GM18526 (cell line): ENCODE measurements around the gene STK10.

ENCODE experiments used
- POLR2A ChIP-seq: IDR thresholded peaks from 3 replicates; pipeline ENCODE4 v1.6.1; 2011; ENCODE audit not compliant: insufficient read length; ENCODE audit errors: extremely low read depth

The STK10 gene

GRCh38 chr5:172110921-172111851 is 76.8 kb downstream of the STK10 start:
- TF ChIP-seq POLR2A = peak; percentile 43

GRCh38 chr5:172110260-172110815 is 77.7 kb downstream of the STK10 start:
- TF ChIP-seq POLR2A = no peak

GRCh38 chr5:172109749-172110148 is 78.3 kb downstream of the STK10 start:
- TF ChIP-seq POLR2A = no peak

DNA sequence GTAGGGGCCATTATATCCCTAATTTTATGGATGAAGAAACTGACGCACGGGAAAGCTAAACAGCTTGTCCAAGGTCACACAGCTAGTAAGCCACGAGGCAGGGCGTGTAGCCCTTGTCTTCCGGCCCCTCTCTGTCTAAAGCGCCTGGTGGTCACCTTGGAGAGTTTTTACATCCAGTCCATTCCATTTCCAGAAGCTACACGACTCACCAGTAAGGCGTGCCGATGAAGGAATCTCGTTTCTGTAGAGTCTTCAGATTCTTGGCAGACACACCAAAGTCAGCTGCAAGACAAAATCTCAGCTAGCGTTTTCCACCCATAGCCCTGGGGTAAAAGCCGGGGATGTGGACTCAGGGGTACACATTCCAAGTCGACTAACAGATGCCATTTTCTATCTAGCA is 80.5 kb downstream of the STK10 start:
- TF ChIP-seq POLR2A = no peak

DNA sequence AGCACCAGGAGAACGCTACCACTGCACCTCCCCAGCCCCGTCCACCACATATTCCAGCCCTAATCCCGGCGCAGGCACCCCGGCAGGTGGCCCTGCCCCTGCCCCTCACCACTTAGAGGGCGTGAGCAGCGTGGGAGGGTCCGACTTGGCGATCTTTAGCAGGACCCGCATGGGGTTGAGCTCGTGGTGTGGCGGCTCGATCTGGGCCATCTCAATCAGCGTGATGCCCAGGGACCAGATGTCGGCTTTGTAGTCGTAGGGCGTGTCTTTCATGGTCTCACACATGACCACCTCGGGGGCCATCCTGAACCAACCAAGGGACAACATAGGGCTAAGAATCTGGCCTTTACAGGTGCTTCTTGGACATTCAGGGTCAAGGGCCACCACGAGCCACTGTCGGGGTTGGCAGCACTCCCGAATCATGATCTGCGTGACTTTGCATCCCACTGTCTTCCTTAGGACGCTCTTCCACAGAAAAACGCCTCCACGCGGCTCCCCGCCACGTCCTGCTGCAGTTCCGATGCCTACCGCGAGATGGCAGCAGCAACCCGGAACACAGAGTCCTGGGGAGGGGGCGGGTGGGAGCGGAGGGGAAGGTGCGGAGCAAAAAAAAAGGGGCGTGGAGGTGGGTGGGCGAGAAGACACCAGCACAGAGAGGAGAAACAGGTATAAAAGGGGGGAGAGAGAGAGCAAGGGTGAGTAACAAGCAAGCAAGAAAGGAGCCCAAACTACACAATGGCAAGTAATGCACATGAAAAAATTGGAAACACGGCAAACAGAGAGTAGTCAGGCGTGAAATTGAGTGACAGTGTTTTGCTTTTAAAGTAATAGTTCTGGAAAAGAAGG is 81.3 kb downstream of the STK10 start:
- TF ChIP-seq POLR2A = no peak

GRCh38 chr5:172105811-172106210 is 82.2 kb downstream of the STK10 start:
- no peak for TF ChIP-seq POLR2A

- TF ChIP-seq POLR2A = no peak
These were observed 83.0 kb downstream of the STK10 start for GRCh38 chr5:172104801-172105701.

DNA sequence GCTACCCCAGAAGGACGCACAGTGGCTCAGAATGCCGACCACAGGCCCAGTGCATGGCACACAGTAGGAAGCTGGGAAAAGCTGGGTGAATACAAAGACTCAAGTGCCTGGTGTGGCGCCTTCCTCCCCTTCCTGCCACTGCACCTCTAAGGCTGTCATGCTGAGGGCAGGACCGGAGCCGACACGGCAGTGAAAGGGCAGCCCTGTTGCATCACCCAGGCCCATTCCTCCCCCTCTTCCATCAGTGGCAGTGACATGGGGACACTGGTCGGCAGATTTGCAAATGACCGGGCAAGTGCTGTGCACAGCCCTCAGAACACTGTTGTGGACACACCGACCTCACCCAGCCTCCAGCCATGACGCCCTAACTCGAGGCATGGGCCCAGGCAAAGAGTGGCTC is 84.0 kb downstream of the STK10 start:
- no peak for TF ChIP-seq POLR2A

DNA sequence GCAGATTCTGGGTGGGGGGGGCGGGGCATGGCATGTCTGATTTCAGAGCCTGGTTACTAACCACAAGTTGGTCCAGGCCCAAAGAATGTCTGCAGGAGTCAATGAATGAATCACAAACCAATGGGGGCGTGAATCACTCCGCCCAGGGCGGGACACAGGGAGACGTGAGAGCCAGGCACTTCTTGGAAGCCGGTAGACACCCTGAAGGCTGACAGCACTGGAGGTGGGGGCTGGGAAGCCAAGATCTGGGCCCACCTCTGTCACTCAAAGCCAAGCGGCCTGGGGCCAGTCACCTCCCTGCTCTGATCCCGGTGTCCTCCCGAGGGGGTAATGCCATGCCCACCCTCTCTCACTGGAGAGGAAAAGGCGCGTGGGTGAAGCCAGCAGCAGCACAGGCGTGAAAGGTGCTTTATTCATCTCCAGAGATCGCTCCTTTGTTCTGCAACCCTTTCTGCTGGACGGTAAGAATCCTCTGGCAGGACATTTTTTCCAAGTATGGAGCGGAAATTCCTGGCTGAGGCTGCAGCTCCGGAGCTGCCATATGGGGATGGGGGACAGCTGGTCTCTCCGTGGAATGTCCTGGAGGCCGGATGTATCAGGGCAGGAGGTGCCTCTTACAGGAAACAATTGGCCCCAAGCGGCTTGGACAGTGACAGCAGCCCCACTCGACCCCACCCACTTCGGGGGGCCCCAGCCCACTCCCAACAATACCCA is 85.0 kb downstream of the STK10 start:
- no peak for TF ChIP-seq POLR2A

GRCh38 chr5:172102218-172102870 is 85.7 kb downstream of the STK10 start:
- TF ChIP-seq POLR2A = no peak

- TF ChIP-seq POLR2A = no peak
These were observed 86.3 kb downstream of the STK10 start for GRCh38 chr5:172101547-172102217.

- no peak for TF ChIP-seq POLR2A
These were observed 89.1 kb downstream of the STK10 start for GRCh38 chr5:172098883-172099282.

DNA sequence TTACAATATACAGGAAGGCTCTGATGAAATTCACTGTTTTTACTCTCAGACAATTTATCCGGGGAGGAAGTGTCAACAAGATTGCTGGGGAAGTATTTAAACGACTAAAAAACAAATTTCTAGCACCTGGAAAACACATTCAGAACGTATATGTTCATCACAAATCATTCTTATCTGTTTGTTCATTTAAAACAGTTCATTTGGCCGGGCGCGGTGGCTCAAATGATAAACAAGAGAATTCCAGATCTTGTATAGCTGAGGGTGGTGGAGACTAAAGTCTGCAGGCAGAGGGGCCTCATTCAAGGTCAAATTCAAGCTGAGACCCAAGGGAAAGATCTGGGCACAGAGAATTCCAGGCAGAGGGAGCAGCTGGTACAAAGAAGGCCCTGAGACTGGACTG is 90.0 kb downstream of the STK10 start:
- no peak for TF ChIP-seq POLR2A
